GM19239 (cell line): Measurements from ENCODE around the gene TSHZ2.
"Not testable (repeated sequence)": the region's sequence is repeated elsewhere in the genome, so short reads cannot be mapped to it uniquely, and the experiment has no call there.

Source experiments
- DNase-seq: peaks from one replicate; pipeline ENCODE4 v3.0.0; 2011; ENCODE audit warnings: low spot score; ENCODE audit not compliant: insufficient read length
- FAIRE-seq: peaks from 2 replicates; lab custom pipeline; 2011; peaks lifted over from hg19 to GRCh38; lab: Jason Lieb, UNC

The TSHZ2 gene

GRCh38 chr20:53322651-53323050, 350.5 kb downstream of the TSHZ2 start:
- DNase-seq (no peak), FAIRE-seq (no peak)

- FAIRE-seq, DNase-seq: not testable (repeated sequence)
Measured at GRCh38 chr20:53323460-53323859, 351.3 kb downstream of the TSHZ2 start.

- FAIRE-seq (no peak), DNase-seq (no peak)
Measured at GRCh38 chr20:53324816-53325215, 352.7 kb downstream of the TSHZ2 start.

- DNase-seq (no peak), FAIRE-seq (no peak)
Measured at GRCh38 chr20:53328961-53329360, 356.8 kb downstream of the TSHZ2 start.

- DNase-seq (no peak), FAIRE-seq (no peak)
Measured at GRCh38 chr20:53329781-53330180, 357.6 kb downstream of the TSHZ2 start.

GRCh38 chr20:53330601-53331140, 358.5 kb downstream of the TSHZ2 start:
- DNase-seq (no peak), FAIRE-seq (no peak)

- DNase-seq: no peak
- FAIRE-seq: no peak
Measured at GRCh38 chr20:53331151-53331973, 359.2 kb downstream of the TSHZ2 start.

GRCh38 chr20:53332022-53332837, 360.1 kb downstream of the TSHZ2 start:
- FAIRE-seq (no peak), DNase-seq (no peak)

GRCh38 chr20:53334861-53335260, 362.7 kb downstream of the TSHZ2 start:
- no peak for DNase-seq
- FAIRE-seq: no peak

GRCh38 chr20:53335555-53335954, 363.4 kb downstream of the TSHZ2 start:
- FAIRE-seq (no peak), DNase-seq (no peak)

GRCh38 chr20:53336892-53337291, 364.7 kb downstream of the TSHZ2 start:
- FAIRE-seq (no peak), DNase-seq (no peak)

GRCh38 chr20:53337390-53338101, 365.4 kb downstream of the TSHZ2 start:
- no peak for FAIRE-seq

GRCh38 chr20:53338716-53339115, 366.6 kb downstream of the TSHZ2 start:
- DNase-seq (no peak), FAIRE-seq (no peak)

More at GRCh38 chr20:53337390-53338101, 365.4 kb downstream of the TSHZ2 start:
- no peak for DNase-seq

- no peak for DNase-seq
- no peak for FAIRE-seq
Measured at GRCh38 chr20:53342429-53342828, 370.3 kb downstream of the TSHZ2 start.

GRCh38 chr20:53343448-53343847, 371.3 kb downstream of the TSHZ2 start:
- DNase-seq (no peak), FAIRE-seq (no peak)

GRCh38 chr20:53344891-53345290, 372.7 kb downstream of the TSHZ2 start:
- DNase-seq (no peak), FAIRE-seq (no peak)

- FAIRE-seq (no peak), DNase-seq (no peak)
Measured at GRCh38 chr20:53345536-53346334, 373.6 kb downstream of the TSHZ2 start.

GRCh38 chr20:53346335-53346648, 374.1 kb downstream of the TSHZ2 start:
- DNase-seq: no peak
- no peak for FAIRE-seq

- DNase-seq (no peak), FAIRE-seq (no peak)
Measured at GRCh38 chr20:53349730-53350129, 377.6 kb downstream of the TSHZ2 start.
